Heart right ventricle (tissue), 16 donors: ENCODE measurements around the gene FLNA. TPM values are rescaled to one million over a fixed set of nuclear protein-coding genes. Genes with fewer than 3 reads are reported as not detected.

ENCODE experiments used
- ATAC-seq, 8 donors: fragments of 200-7000 bp; cut with Tn5 transposase; one replicate each; pipeline ENCODE4 v1.9.1; 2020; ENCODE audit warnings: mild to moderate bottlenecking in 8 of 8, moderate library complexity in 8 of 8, moderate number of reproducible peaks in 1 of 8
- DNase-seq, 2 donors: peaks; one replicate each; pipeline ENCODE4 v3.0.0-alpha.2; 2020
- H3K27ac ChIP-seq, 10 donors: fragments of 200-600 bp; sonication (generic) in 2 of 10; one replicate each; pipeline versions ENCODE4 v1.5.0 to v1.8.0; 2020 to 2022; ENCODE audit warnings: mild to moderate bottlenecking in 3 of 10
- H3K27me3 ChIP-seq, 7 donors: fragments of 200-600 bp; one replicate each; pipeline ENCODE4 v1.8.0; 2021 to 2022; ENCODE audit warnings: mild to moderate bottlenecking in 2 of 7
- H3K36me3 ChIP-seq, 9 donors: fragments of 200-600 bp; sonication (generic) in 1 of 9; one replicate each; pipeline versions ENCODE4 v1.5.0 to v1.8.0; 2020 to 2022; ENCODE audit warnings: mild to moderate bottlenecking in 2 of 9
- H3K4me1 ChIP-seq, 9 donors: fragments of 200-600 bp; sonication (generic) in 1 of 9; one replicate each; pipeline versions ENCODE4 v1.5.0 to v1.8.0; 2020 to 2022; ENCODE audit warnings: mild to moderate bottlenecking in 4 of 9
- H3K4me3 ChIP-seq, 10 donors: fragments of 200-600 bp; sonication (generic) in 2 of 10; one replicate each; pipeline versions ENCODE4 v1.5.0 to v1.8.0; 2020 to 2022; ENCODE audit warnings: mild to moderate bottlenecking in 7 of 10, moderate library complexity in 2 of 10
- H3K9me3 ChIP-seq, 11 donors: fragments of 200-600 bp in 10 of 11; sonication (generic) in 2 of 11; one replicate each; pipeline versions ENCODE4 v1.5.0 to v1.8.0; 2013 to 2022; ENCODE audit warnings: mild to moderate bottlenecking in 2 of 11, control low read depth in 1 of 11, moderate library complexity in 1 of 11
- WGBS, 2 donors: extraction: QIAGEN DNeasy Blood & Tissue Kit; methylation state at CpG; one replicate each; pipeline ENCODE4 v1.1.7; 2013; ENCODE audit warnings: inconsistent platforms in 1 of 2; 5-methylcytosine and 5-hydroxymethylcytosine counted together
- intact Hi-C, 10 donors: fragments of 100-400 bp; cut with DNase I; formaldehyde crosslinking; loops; one replicate each; pipeline versions ENCODE4 v1.11.1 to v1.14.2; 2022
- polyA plus RNA-seq, 2 donors: library from polyadenylated mRNA; stranded (reverse); fragments of 200-250 nt; gene quantifications; one replicate each; pipeline ENCODE4 v1.2.3, GENCODE V29; 2013
- total RNA-seq, 10 donors: library from RNA; stranded (reverse); fragmentation: NEBNext Ultra II Directional in 3 of 10; extraction: Animal tissue kit (Norgen Biotek cat#: 25700) in 3 of 10; gene quantifications; one replicate each; pipeline versions ENCODE4 v1.2.1 to v1.2.4, GENCODE V29; 2021 to 2023
- TF ChIP-seq, protein P1 (sequence below), 9 donors: fragments of 200-600 bp; sonication (generic) in 2 of 9; IDR thresholded peaks; one replicate each; pipeline versions ENCODE4 v1.5.0 to v1.8.0; 2021 to 2022; ENCODE audit warnings: antibody characterized with exemption in 9 of 9, mild to moderate bottlenecking in 5 of 9, moderate library complexity in 1 of 9
- donor health status: Arrhythmogenic right ventricular cardiomyopathy.
- donor health status: ischemic (EF 13 %, LVEDD 7.1; RV severe dilation, severe dysfunction).
- donor health status: healthy with polysubstance abuse.
- donor health status: DM: no; HTN: yes; CAD: no.
- donor health status: DM: no; HTN: no; CAD: no.
- donor health status: ischemic (EF 25% LVEDD 6.9; RV normal size, moderate dysfunction).
- donor health status: ischemic (EF 25% LVEDD 5.7; RV mildly dilated, moderate dysfunction).
- donor health status: healthy.
- donor health status: DM: yes; HTN: yes; CAD: no.
- donor health status: Ischemic cardiomyopathy.
- donor health status: ischemic (EF 35%, LVEDD 5.7; RV mildly dilated, moderate dysfunction).
- donor health status: nonischemic (EF 11% LVEDD 7.7; RV severe dilation, severe dysfunction).
- donor health status: DM: yes; HTN: yes; CAD: no.
- donor health status: PGD.
- donor health status: ischemic (EF 29% LVEDD 5.4; RV normal size, mild dysfunction).
- donor health status: nonischemic (EF 23%, LVEDD 6.1; RV moderate dilation, normal function).

FLNA gene
- total and polyA plus RNA-seq, 12 donors, result 139 to 442 (median 199) TPM

DNA sequence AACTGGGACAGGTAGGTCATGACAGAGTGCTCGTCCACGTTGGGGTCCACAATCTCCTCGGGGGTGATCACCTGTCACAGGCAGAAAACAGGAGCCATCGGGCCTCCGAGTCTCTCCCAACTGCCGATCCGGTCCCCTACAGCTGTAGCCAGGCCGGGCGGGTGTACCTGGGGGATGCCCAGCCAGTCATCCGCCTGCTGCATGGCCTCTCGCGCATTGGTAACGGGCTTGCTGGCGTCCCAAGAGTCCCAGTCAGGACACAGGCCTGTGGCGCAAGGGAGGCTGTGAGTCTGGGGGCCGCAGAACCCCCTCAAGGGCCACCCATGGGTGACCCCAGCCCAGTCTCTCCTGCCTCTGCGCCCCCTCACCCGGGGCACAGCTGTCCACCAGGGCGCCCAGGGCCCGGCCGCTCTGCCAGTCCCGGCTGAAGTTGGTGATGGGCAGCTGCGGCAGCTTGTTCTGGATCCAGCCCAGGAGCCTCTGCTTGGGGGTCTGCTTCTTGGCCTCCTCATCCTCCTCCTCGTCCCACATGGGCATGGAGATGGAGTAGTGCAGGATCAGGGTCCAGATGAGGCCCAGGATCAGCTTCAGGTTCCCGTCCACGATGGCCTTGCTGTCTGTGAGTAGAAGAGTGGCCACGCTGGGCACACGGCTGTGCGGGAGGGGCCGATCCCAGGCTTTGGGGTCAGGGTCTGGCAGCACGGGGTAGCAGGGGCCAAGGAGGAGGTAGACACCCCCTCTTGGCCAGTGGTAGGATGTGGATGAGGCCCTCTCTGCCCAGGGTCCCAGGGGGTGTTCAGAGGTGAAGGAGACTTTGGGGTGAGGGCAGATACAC, 6.7 kb downstream of the FLNA start:
- Histone ChIP-seq H3K27ac (peak overlapping the region; percentile 85 to 100 (median 97)), H3K36me3 (peaks cover 0 to 56% (median 27%) of the 10 kb centered on the region in 9 donors), H3K4me3 (peak overlapping the region in 8 of 10 donors; percentile 74 to 92 (median 86)), H3K4me1 (peaks cover 9 to 57% (median 35%) of the 10 kb centered on the region in 9 donors), H3K9me3 (peaks cover 0 to 10% (median 0%) of the 10 kb centered on the region in 11 donors), H3K27me3 (no peaks in the 10 kb centered on the region)
- intact Hi-C loops, result no loop called here
- 49 to 61% methylated on average over 28 to 31 of the region's 31 CpGs for WGBS, 2 donors
- DNase-seq (peak in 1 of 2 donors; percentile 24), ATAC-seq (no peak)
- TF ChIP-seq, protein P1, sequence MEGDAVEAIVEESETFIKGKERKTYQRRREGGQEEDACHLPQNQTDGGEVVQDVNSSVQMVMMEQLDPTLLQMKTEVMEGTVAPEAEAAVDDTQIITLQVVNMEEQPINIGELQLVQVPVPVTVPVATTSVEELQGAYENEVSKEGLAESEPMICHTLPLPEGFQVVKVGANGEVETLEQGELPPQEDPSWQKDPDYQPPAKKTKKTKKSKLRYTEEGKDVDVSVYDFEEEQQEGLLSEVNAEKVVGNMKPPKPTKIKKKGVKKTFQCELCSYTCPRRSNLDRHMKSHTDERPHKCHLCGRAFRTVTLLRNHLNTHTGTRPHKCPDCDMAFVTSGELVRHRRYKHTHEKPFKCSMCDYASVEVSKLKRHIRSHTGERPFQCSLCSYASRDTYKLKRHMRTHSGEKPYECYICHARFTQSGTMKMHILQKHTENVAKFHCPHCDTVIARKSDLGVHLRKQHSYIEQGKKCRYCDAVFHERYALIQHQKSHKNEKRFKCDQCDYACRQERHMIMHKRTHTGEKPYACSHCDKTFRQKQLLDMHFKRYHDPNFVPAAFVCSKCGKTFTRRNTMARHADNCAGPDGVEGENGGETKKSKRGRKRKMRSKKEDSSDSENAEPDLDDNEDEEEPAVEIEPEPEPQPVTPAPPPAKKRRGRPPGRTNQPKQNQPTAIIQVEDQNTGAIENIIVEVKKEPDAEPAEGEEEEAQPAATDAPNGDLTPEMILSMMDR (IDR thresholded peaks at IDR 0.05), result no peak

DNA sequence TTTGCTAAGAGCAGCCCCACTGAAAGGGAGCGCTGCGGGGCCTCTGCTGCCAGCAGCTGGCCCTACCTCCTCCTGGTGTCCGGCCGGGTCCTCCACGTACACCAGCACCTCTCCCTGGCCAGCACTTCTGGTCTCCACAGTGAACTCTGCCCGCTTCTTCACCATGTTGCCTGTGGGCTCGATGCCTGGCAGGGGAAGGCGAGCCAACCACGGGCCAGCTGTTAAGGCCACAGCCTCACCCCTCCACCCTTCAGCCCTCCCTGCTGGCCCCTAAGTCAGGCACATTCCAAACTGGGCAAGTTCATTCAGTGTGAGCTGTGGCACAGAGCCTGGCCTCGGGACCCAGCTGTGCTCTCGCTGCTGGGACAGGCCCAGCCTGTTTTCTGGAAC, 7.8 kb downstream of the FLNA start:
- Histone ChIP-seq H3K4me3 (peak overlapping the region in 1 of 10 donors; percentile 2), H3K4me1 (peaks cover 9 to 49% (median 27%) of the 10 kb centered on the region in 9 donors), H3K36me3 (peaks cover 0 to 67% (median 37%) of the 10 kb centered on the region in 9 donors), H3K27me3 (no peaks in the 10 kb centered on the region), H3K27ac (peak overlapping the region; percentile 15 to 100 (median 97)), H3K9me3 (peaks cover 0 to 7% (median 0%) of the 10 kb centered on the region in 11 donors)
- ATAC-seq (peak in 6 of 8 donors; percentile 1 to 47 (median 13)), DNase-seq (peak; percentile 52 to 58)
- WGBS, 2 donors, result 52 to 58% methylated on average over 10 to 11 of the region's 11 CpGs
- intact Hi-C loops, result no loop called here
- TF ChIP-seq, protein P1 (IDR thresholded peaks at IDR 0.05), result no peak

DNA sequence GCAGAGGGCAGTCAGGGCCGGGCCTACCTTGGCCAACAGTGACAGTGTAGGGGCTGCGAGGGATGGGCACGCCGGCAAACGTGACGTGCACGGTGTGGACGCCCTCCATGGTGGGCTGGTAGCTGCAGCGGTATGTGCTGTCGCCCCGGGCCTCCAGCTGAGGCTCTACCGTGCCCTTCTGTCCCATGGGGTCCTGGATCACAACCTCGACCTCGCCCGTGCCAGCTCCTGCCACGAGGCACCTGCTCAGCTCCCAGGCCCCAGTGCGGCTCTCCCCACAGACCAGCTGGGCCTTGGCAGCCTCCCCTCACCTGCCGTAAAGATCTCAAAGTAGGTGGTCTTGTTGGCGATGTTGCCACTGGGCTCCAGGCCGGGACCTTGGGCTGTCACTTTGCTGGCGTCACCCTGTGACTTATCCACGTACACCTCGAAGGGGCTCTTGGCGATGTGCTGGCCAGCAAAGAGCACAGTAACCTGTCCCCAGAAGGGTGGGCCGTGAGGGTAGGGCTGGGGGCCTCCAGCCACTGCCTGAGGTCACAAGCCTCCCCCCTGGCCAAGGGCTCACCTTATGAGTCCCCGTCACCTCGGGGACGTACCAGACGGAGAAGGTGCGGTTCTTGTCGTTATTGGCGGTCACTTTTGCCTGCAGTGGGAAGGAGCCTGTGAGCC, 8.3 kb downstream of the FLNA start:
- DNase-seq, result no peak
- 51 to 69% methylated on average over 26 to 32 of the region's 32 CpGs for WGBS, 2 donors
- no peaks in the 10 kb centered on the region for H3K27me3 ChIP-seq
- intact Hi-C loops, result no loop called here
- H3K9me3 ChIP-seq, result peaks cover 0 to 2% (median 0%) of the 10 kb centered on the region in 11 donors
- peak overlapping the region; percentile 15 to 100 (median 96) for H3K27ac ChIP-seq
- ATAC-seq, result no peak
- H3K4me1 ChIP-seq, result peaks cover 9 to 48% (median 27%) of the 10 kb centered on the region in 9 donors
- H3K36me3 ChIP-seq, result peaks cover 0 to 72% (median 42%) of the 10 kb centered on the region in 9 donors
- no peak overlapping the region for H3K4me3 ChIP-seq
- TF ChIP-seq, protein P1 (IDR thresholded peaks at IDR 0.05), result no peak

DNA sequence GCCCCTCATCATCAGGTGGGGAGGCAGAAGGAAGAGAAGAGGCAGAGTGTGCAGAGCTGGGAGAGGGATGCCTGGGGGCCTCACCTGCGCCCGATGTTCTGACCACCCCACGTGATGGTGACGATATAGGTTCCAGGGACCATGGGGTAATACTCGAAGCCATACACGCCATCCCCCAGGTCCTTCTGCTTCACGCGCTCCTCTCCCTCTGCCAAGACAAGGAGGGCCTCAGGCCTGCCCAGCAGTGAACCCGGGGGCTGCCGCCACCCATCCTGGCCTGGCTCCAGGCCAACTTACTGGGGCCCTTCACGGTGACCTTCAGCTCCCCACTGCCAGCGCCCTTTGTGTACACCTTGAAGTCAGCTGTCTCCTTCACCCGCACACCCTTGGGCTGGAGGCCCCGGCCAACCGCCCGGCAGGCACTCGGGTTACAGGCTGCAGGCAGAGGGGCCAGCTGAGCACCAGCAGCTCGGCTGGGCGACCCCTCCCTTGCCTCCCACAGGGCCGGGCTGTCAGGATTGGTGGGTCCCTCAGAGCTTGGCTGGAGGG, 9.3 kb downstream of the FLNA start:
- H3K36me3 ChIP-seq, result peaks cover 0 to 82% (median 47%) of the 10 kb centered on the region in 9 donors
- H3K27me3 ChIP-seq, result no peaks in the 10 kb centered on the region
- WGBS, 2 donors, result 44 to 47% methylated on average over 9 to 20 of the region's 20 CpGs
- H3K27ac ChIP-seq, result peak overlapping the region in 6 of 10 donors; percentile 91 to 100 (median 98)
- no peak overlapping the region for H3K4me3 ChIP-seq
- ATAC-seq (no peak), DNase-seq (peak in 1 of 2 donors; percentile 17)
- intact Hi-C loops, result no loop called here
- H3K9me3 ChIP-seq, result no peaks in the 10 kb centered on the region
- TF ChIP-seq, protein P1 (IDR thresholded peaks at IDR 0.05), result no peak
- peaks cover 9 to 53% (median 27%) of the 10 kb centered on the region in 9 donors for H3K4me1 ChIP-seq
